C4-2B (cell line): ENCODE measurements around the gene CPD.

Experiments used
- H3K27ac ChIP-seq: fragments of 450-650 bp; 2 replicates; pipeline ENCODE4 v1.5.1; 2017
- ZFX ChIP-seq: fragments of 450-650 bp; IDR thresholded peaks from 2 replicates; pipeline ENCODE4 v1.6.1; 2017
- TF ChIP-seq, protein P1 (sequence below): fragments of 450-650 bp; conservative IDR thresholded peaks from 2 replicates; pipeline ENCODE4 v1.5.1; 2017; ENCODE audit warnings: mild to moderate bottlenecking

Gene CPD

DNA sequence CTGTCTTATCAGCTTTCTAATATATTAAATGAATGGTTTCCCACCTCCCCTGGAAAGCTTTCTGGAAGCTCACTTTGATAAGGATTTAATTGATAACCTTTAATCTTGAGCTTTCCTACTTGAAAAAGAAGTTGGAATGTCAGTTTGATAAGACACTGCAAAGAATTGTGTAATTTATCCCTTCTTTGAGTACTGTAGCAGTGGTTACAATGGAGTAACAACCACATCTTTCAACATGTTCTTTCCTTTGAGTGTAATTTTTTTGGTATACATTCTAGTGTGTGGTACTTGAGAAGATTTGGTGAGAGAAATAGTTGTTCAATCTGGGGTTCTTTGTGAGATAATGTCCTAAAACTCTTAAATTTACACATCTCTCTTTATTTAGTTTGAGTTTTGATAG is 43.4 kb downstream of the CPD start:
- no peak overlapping the region for H3K27ac ChIP-seq
- TF ChIP-seq, protein P1, sequence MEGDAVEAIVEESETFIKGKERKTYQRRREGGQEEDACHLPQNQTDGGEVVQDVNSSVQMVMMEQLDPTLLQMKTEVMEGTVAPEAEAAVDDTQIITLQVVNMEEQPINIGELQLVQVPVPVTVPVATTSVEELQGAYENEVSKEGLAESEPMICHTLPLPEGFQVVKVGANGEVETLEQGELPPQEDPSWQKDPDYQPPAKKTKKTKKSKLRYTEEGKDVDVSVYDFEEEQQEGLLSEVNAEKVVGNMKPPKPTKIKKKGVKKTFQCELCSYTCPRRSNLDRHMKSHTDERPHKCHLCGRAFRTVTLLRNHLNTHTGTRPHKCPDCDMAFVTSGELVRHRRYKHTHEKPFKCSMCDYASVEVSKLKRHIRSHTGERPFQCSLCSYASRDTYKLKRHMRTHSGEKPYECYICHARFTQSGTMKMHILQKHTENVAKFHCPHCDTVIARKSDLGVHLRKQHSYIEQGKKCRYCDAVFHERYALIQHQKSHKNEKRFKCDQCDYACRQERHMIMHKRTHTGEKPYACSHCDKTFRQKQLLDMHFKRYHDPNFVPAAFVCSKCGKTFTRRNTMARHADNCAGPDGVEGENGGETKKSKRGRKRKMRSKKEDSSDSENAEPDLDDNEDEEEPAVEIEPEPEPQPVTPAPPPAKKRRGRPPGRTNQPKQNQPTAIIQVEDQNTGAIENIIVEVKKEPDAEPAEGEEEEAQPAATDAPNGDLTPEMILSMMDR = no peak
- TF ChIP-seq ZFX = no peak

DNA sequence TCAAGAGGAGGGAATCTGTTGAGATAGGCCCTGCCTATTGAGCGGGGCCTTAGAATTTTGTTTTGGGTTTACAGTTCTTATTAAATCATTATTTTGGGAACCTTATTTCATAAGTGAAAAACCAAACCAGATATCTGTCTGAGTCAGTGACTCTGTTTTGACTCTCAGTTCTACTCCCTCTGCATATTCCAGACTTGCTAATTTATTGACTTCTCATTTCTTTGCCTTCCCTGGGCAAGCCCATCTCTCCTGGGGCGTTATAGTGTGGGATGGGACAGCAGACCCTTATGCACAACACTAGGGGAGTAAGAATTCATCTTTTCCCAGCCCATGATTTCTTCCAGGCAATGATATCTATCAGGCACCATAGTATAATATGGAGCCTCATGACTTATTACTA is 45.7 kb downstream of the CPD start:
- no peak for TF ChIP-seq ZFX
- TF ChIP-seq, protein P1 = no peak
- no peak overlapping the region for H3K27ac ChIP-seq

DNA sequence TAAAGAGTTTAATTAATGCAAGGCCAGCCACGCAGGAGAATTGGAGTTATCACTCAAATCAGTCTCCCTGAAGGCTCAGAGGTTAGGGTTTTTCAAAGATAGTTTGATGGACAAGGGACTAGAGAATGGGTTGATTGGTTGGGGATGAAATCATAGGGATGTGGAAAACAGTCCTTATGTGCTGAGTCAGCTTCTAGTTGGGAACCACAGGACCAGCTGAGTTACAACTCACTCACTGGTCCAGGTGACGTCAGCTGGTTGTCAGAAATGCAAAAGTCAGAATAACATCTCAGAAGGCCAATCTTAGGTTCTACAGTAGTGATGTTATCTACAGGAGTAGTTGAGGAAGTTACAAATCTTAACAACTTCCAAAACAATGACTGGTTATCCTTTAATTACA is 47.6 kb downstream of the CPD start:
- H3K27ac ChIP-seq = no peak overlapping the region
- TF ChIP-seq, protein P1 = no peak
- no peak for TF ChIP-seq ZFX

DNA sequence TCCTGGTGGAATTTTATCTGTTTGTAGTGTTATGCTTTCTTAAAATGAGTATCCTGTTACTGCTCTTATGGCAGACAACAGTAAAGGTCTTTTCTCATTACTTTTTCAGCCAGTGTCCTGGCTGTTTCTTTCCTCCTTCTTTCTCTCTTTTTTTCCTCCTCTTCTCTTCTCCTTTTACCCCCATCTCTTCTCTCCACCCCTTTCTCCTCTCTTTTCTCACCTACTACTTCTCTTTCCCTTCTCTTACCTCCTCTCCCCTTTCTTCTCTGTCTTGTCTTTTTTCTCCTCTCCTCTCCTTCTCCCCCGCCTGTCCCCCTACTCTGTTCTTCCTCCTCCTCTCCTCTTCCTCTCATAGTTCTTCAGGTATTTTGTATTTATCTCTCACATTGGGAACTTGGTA is 48.9 kb downstream of the CPD start:
- H3K27ac ChIP-seq = no peak overlapping the region
- no peak for TF ChIP-seq ZFX
- TF ChIP-seq, protein P1 = no peak

DNA sequence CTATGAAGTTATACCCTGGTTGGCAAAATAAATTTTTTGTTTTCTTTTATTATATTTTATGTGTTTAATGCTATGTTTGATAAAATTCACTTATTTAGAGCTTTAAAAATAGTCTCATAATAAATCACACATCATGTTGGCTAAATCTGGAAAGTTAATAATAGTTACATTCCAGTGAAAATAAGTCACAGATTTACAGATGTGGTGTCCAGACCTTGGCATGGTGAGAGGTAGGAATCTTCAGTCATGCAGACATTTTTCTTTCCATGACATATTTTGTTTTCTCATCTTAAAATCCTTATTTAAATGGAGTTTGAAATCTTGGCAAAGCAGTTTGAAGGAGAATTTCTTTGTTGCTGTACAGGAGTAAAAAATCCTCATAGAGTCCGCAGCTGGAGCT is 50.4 kb downstream of the CPD start:
- no peak overlapping the region for H3K27ac ChIP-seq
- no peak for TF ChIP-seq ZFX
- TF ChIP-seq, protein P1 = no peak

DNA sequence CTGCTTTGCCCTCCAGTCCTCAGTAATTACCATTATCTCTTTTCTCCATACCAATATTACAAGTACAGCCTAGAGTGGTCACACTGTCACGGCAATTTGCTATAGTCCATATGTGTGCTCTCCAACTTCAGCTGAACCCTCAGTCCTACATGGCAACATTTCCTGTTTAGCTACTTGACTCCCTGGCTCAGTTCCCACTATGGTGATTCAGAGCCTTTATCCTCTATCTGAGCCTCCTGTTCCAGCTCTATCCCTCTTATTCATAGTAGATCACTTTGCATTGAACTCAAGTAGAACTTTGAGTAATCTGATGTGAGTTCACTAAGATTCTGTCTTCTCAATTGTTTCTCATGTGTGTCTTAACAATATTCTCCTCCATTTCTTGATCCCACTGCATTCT is 54.8 kb downstream of the CPD start:
- no peak overlapping the region for H3K27ac ChIP-seq

DNA sequence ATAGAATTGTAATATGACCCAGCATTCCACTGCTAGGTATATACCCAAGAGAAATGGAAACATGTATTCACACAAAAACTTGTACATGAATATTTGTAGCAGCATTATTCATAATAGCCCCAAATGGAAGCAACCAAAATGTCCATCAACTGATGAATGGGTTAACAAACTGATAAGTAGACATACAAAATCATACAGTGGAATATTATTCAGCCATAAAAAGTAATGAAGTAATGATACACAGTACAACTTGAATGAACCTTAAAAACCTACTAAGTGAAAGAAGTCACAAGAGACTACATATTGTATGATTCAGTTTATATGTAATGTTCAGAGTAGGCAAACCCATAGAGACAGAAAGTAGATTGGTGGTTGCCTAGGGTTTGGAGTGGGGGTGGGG is 58.0 kb downstream of the CPD start:
- no peak overlapping the region for H3K27ac ChIP-seq
- TF ChIP-seq, protein P1 = no peak
- no peak for TF ChIP-seq ZFX

More for the DNA sequence above, 54.8 kb downstream of the CPD start:
- no peak for TF ChIP-seq ZFX
- TF ChIP-seq, protein P1 = no peak
